Stimulated activated CD8-positive, alpha-beta memory T cell treated with anti-CD3 and anti-CD28 coated beads, Interleukin-7, amount 100 ng/mL, for 1 hour (primary cell): Measurements from ENCODE around the gene PKP3.
A peak's percentile ranks its signal among the peaks of the same experiment; 100 is the strongest.

ENCODE experiments used
- DNase-seq, 2 donors: peaks; one replicate each; pipeline ENCODE4 v3.0.0-alpha.2; 2020; ENCODE audit warnings: low read depth in 2 of 2

The PKP3 gene

GRCh38 chr11:444396-445144 is 50.6 kb downstream of the PKP3 start:
- DNase-seq, result no peak

GRCh38 chr11:445765-446588 is 52.0 kb downstream of the PKP3 start:
- no peak for DNase-seq

- DNase-seq, result no peak
Measured at GRCh38 chr11:446891-447290, 52.9 kb downstream of the PKP3 start.

- peak; percentile 87 to 93 for DNase-seq
Measured at GRCh38 chr11:447923-448731, 54.1 kb downstream of the PKP3 start.

DNA sequence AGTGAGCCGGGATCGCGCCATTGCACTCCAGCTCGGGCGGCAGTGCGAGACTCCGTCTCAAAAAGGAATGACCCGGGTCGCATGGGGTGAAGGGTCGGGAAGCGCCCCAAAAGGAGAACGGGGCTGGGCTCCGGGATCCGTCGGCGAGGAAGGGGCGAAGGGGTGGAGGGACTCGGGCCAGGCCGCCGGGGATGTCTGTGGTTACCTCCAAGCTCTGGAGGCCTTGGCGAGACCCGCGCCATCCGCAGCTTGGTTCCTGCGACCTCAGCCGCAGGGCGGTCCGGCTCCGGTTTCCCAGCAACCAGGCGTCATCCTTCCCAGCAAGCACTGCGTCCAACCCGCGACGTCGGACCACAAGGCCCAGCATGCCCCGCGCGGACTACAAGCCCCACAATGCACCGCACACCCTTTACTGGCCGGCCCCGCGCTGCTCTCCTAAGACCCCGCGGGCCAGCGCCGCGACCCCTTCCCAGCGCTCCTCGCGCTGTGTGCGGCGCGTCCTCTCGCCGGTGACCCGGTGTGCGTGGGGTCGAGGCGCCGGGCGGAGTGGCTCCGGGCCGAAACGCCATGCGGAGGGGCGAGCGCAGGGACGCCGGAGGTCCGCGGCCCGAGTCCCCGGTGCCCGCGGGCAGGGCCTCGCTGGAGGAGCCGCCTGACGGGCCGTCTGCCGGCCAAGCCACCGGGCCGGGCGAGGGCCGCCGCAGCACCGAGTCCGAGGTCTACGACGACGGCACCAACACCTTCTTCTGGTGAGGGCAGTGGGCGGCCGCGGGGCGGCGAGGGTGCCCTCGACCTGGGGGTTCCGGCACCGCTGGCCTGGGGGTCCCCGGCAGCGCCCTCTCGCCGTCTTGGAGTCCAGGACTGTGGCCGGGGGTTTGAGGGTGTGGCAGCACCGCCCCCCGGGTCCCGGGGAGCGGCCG is 56.1 kb downstream of the PKP3 start, which contains the start of gene PTDSS2:
Gene PTDSS2 (plus strand): TSS at position 391 of the 920 bp plus-strand sequence. CDS start 177 bp downstream, at position 568.
- peak; percentile 89 to 92 for DNase-seq

DNA sequence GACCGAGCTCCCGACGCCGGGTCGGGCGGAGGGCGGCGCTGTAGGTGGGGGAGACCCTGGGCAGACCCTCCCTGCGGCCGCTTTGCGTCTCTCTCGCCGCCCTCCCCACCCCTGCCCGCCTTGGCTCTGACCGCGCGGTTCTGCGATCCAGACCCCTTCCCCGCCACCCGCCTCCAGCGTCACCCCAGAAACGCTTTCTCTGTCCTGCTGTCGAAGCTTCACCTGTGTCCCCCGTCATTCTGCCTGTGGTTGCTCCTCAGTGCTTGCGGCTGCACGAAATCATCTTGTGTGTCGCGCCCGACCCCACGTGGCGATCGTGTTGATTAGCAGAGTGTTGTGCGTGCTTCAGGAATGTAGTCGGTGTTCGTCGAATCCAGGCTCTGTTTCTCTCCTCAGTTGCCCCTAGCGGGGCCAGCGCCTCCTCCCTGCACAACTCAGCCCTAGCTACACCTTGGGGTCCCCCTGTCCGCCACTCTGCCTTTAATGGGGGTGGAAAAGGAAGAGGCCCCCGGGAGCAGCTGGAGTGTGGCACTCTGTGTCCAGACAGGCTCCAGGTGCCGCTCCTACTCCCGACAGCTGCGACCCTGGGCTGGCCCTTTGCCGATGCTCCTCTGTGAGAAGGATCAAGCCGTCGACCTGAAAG is 56.9 kb downstream of the PKP3 start:
- DNase-seq, result peak; percentile 55 to 58

GRCh38 chr11:451738-452137 is 57.7 kb downstream of the PKP3 start:
- DNase-seq, result no peak

- DNase-seq, result no peak
Measured at GRCh38 chr11:452203-452744, 58.3 kb downstream of the PKP3 start.

- no peak for DNase-seq
Measured at GRCh38 chr11:452916-453527, 59.0 kb downstream of the PKP3 start.

- no peak for DNase-seq
Measured at GRCh38 chr11:453564-453963, 59.6 kb downstream of the PKP3 start.

- no peak for DNase-seq
Measured at GRCh38 chr11:454043-454442, 60.0 kb downstream of the PKP3 start.
